GM18511 (cell line): Measurements from ENCODE around the gene BTBD9.

Experiments used
- ATAC-seq: cut with Tn5 transposase; IDR thresholded peaks from one replicate; pipeline ENCODE4 v1.9.1; 2021; ENCODE audit warnings: mild to moderate bottlenecking, moderate library complexity; ENCODE audit not compliant: unreplicated experiment

The BTBD9 gene

GRCh38 chr6:38172739-38173410 lies 466.9 kb downstream of the BTBD9 start:
- ATAC-seq: no peak

GRCh38 chr6:38171997-38172738 lies 467.6 kb downstream of the BTBD9 start:
- no peak for ATAC-seq

GRCh38 chr6:38170666-38171355 lies 468.9 kb downstream of the BTBD9 start:
- no peak for ATAC-seq

- ATAC-seq: no peak
These were observed 469.7 kb downstream of the BTBD9 start for GRCh38 chr6:38169977-38170526.

GRCh38 chr6:38169221-38169976 lies 470.3 kb downstream of the BTBD9 start:
- ATAC-seq: no peak

- ATAC-seq: no peak
These were observed 471.0 kb downstream of the BTBD9 start for GRCh38 chr6:38168699-38169098.

GRCh38 chr6:38168126-38168525 lies 471.6 kb downstream of the BTBD9 start:
- ATAC-seq: no peak

- ATAC-seq: no peak
These were observed 472.1 kb downstream of the BTBD9 start for GRCh38 chr6:38167598-38167997.

GRCh38 chr6:38166411-38167240 lies 473.1 kb downstream of the BTBD9 start:
- no peak for ATAC-seq

GRCh38 chr6:38164671-38165108 lies 475.0 kb downstream of the BTBD9 start:
- no peak for ATAC-seq

- ATAC-seq: no peak
These were observed 475.6 kb downstream of the BTBD9 start for GRCh38 chr6:38164131-38164481.

- no peak for ATAC-seq
These were observed 476.3 kb downstream of the BTBD9 start for GRCh38 chr6:38163186-38164130.

GRCh38 chr6:38162493-38163185 lies 477.1 kb downstream of the BTBD9 start:
- ATAC-seq: no peak

GRCh38 chr6:38161754-38162492 lies 477.8 kb downstream of the BTBD9 start:
- no peak for ATAC-seq

GRCh38 chr6:38161331-38161730 lies 478.4 kb downstream of the BTBD9 start:
- ATAC-seq: no peak

GRCh38 chr6:38160831-38161230 lies 478.9 kb downstream of the BTBD9 start:
- no peak for ATAC-seq

GRCh38 chr6:38159596-38159995 lies 480.1 kb downstream of the BTBD9 start:
- ATAC-seq: no peak
